ENCODE data around the gene ARL4C.

ARL4C gene

GRCh38 chr2:234476766-234477165, 20.1 kb downstream of the ARL4C start:
- no peak overlapping the region for H3K9ac ChIP-seq (ENCODE audit: low read length)
- no peaks in the 10 kb centered on the region for H3K36me3 ChIP-seq (ENCODE audit: insufficient read depth, low read length)
- no peaks in the 10 kb centered on the region for H4K20me1 ChIP-seq (ENCODE audit: insufficient read depth, low read length)
- TF ChIP-seq EZH2 (IDR thresholded peaks at IDR 0.05; ENCODE audit: borderline replicate concordance, low read length), result no peak
- TF ChIP-seq CTCF (IDR thresholded peaks at IDR 0.05; ENCODE audit: low read length), result peak; percentile 28; the same call in 1 of the 2 replicates
- no peaks in the 10 kb centered on the region for H3F3A ChIP-seq (ENCODE audit: insufficient read depth, low read length)
- H3K27me3 ChIP-seq (ENCODE audit: insufficient read depth, low read length), result no peaks in the 10 kb centered on the region; the same call in 1 of the 2 replicates
- H3K9me3 ChIP-seq (ENCODE audit: low read length), result no peaks in the 10 kb centered on the region
- H3K79me2 ChIP-seq (ENCODE audit: insufficient read depth, low read length), result no peaks in the 10 kb centered on the region
- H2AFZ ChIP-seq (ENCODE audit: low read length), result no peak overlapping the region
- H3K4me2 ChIP-seq (ENCODE audit: low read length), result no peak overlapping the region
- no peaks in the 10 kb centered on the region for H3K4me1 ChIP-seq (ENCODE audit: insufficient read depth, low read length, severe bottlenecking)
- no peak overlapping the region for H3K4me3 ChIP-seq (ENCODE audit: low read depth, low read length, poor library complexity, severe bottlenecking)
- no peaks in the 10 kb centered on the region for H3K9me2 ChIP-seq (ENCODE audit: low read depth, low read length)
- H3K27ac ChIP-seq (ENCODE audit: low read depth, low read length, poor library complexity, severe bottlenecking), result no peak overlapping the region

GRCh38 chr2:234474654-234475053, 22.2 kb downstream of the ARL4C start:
- no peaks in the 10 kb centered on the region for H3K36me3 ChIP-seq (ENCODE audit: insufficient read depth, low read length)
- H3K9me3 ChIP-seq (ENCODE audit: low read length), result no peaks in the 10 kb centered on the region
- no peaks in the 10 kb centered on the region for H3K4me1 ChIP-seq (ENCODE audit: insufficient read depth, low read length, severe bottlenecking)
- no peaks in the 10 kb centered on the region for H3F3A ChIP-seq (ENCODE audit: insufficient read depth, low read length)
- no peaks in the 10 kb centered on the region for H3K79me2 ChIP-seq (ENCODE audit: insufficient read depth, low read length)
- no peaks in the 10 kb centered on the region for H4K20me1 ChIP-seq (ENCODE audit: insufficient read depth, low read length)
- H2AFZ ChIP-seq (ENCODE audit: low read length), result no peak overlapping the region
- no peak overlapping the region for H3K27ac ChIP-seq (ENCODE audit: low read depth, low read length, poor library complexity, severe bottlenecking)
- H3K27me3 ChIP-seq (ENCODE audit: insufficient read depth, low read length), result no peaks in the 10 kb centered on the region; the same call in 1 of the 2 replicates
- H3K9ac ChIP-seq (ENCODE audit: low read length), result no peak overlapping the region
- TF ChIP-seq EZH2 (IDR thresholded peaks at IDR 0.05; ENCODE audit: borderline replicate concordance, low read length) (no peak), CTCF (IDR thresholded peaks at IDR 0.05; ENCODE audit: low read length) (no peak)
- no peaks in the 10 kb centered on the region for H3K9me2 ChIP-seq (ENCODE audit: low read depth, low read length)
- no peak overlapping the region for H3K4me2 ChIP-seq (ENCODE audit: low read length)
- H3K4me3 ChIP-seq (ENCODE audit: low read depth, low read length, poor library complexity, severe bottlenecking), result no peak overlapping the region

- Histone ChIP-seq H4K20me1 (ENCODE audit: insufficient read depth, low read length) (no peaks in the 10 kb centered on the region), H3K27ac (ENCODE audit: low read depth, low read length, poor library complexity, severe bottlenecking) (no peak overlapping the region), H3K4me3 (ENCODE audit: low read depth, low read length, poor library complexity, severe bottlenecking) (no peak overlapping the region), H3K4me2 (ENCODE audit: low read length) (no peak overlapping the region), H3K79me2 (ENCODE audit: insufficient read depth, low read length) (no peaks in the 10 kb centered on the region), H3K4me1 (ENCODE audit: insufficient read depth, low read length, severe bottlenecking) (no peaks in the 10 kb centered on the region), H3K9me2 (ENCODE audit: low read depth, low read length) (no peaks in the 10 kb centered on the region), H3K9ac (ENCODE audit: low read length) (no peak overlapping the region), H2AFZ (ENCODE audit: low read length) (no peak overlapping the region), H3F3A (ENCODE audit: insufficient read depth, low read length) (no peaks in the 10 kb centered on the region), H3K9me3 (ENCODE audit: low read length) (no peaks in the 10 kb centered on the region), H3K27me3 (ENCODE audit: insufficient read depth, low read length) (no peaks in the 10 kb centered on the region; the same call in 1 of the 2 replicates), H3K36me3 (ENCODE audit: insufficient read depth, low read length) (no peaks in the 10 kb centered on the region)
- TF ChIP-seq EZH2 (IDR thresholded peaks at IDR 0.05; ENCODE audit: borderline replicate concordance, low read length) (no peak), CTCF (IDR thresholded peaks at IDR 0.05; ENCODE audit: low read length) (no peak)
Observed at GRCh38 chr2:234472155-234472554, 24.7 kb downstream of the ARL4C start.

Measured in OCI-LY1 (cell line).